PC-9 (cell line): ENCODE data around the gene NFIA. TPM values are rescaled to one million over a fixed set of nuclear protein-coding genes. Genes with fewer than 3 reads are reported as not detected.

Experiments
- BruUV-seq: library from RNA; stranded (reverse); fragments of 400-500 nt; replicated peaks from 2 replicates; lab custom pipeline; 2021; lab: Mats Ljungman, UMichigan
- CTCF ChIA-PET: fragments of 300-600 bp; sonication (Branson Sonifier 250); formaldehyde crosslinking; loops from one replicate; lab custom pipeline; 2022; ENCODE audit warnings: antibody characterized with exemption; lab: Charles Lee
- POLR2A ChIA-PET: fragments of 300-600 bp; sonication (Branson Sonifier 250); formaldehyde crosslinking; loops from one replicate; lab custom pipeline; 2022; ENCODE audit warnings: antibody characterized with exemption; ENCODE audit not compliant: unreplicated experiment; lab: Charles Lee
- DNase-seq, 2 experiments: peaks; one replicate each; pipeline versions ENCODE4 v3.0.0 to v3.0.0-alpha.2; 2015 to 2022; ENCODE audit warnings: mixed read lengths in 1 of 2
- H2AFZ ChIP-seq: fragments of 200-600 bp; sonication (generic); 2 replicates; pipeline ENCODE4 v1.8.1; 2017; ENCODE audit warnings: antibody characterized with exemption
- H3F3A ChIP-seq: fragments of 200-600 bp; sonication (generic); 2 replicates; pipeline ENCODE4 v1.8.1; 2017; ENCODE audit warnings: antibody characterized with exemption, mild to moderate bottlenecking, low read depth; ENCODE audit not compliant: insufficient read depth
- H3K27ac ChIP-seq: fragments of 200-600 bp; sonication (generic); 2 replicates; pipeline ENCODE4 v1.6.1; 2016; ENCODE audit warnings: mixed run types
- H3K27me3 ChIP-seq: fragments of 200-600 bp; sonication (generic); 2 replicates; pipeline ENCODE4 v1.6.1; 2016; ENCODE audit warnings: low read depth, mixed run types; ENCODE audit not compliant: insufficient read depth
- H3K36me3 ChIP-seq: fragments of 200-600 bp; sonication (generic); 2 replicates; pipeline ENCODE4 v1.6.1; 2016; ENCODE audit warnings: low read depth, mixed run types
- H3K4me1 ChIP-seq: fragments of 200-600 bp; sonication (generic); replicated peaks from 2 replicates; pipeline ENCODE4 v1.6.1; 2016; ENCODE audit warnings: mixed run types; ENCODE audit not compliant: insufficient read depth
- H3K4me2 ChIP-seq: fragments of 200-600 bp; sonication (generic); 2 replicates; pipeline ENCODE4 v1.6.1; 2017; ENCODE audit warnings: mixed run types
- H3K4me3 ChIP-seq: fragments of 200-600 bp; sonication (generic); 2 replicates; pipeline ENCODE4 v1.6.1; 2016; ENCODE audit warnings: mixed run types
- H3K79me2 ChIP-seq: fragments of 200-600 bp; sonication (generic); 2 replicates; pipeline ENCODE4 v1.6.1; 2017; ENCODE audit warnings: low read depth, mixed run types
- H3K9me2 ChIP-seq: fragments of 200-600 bp; sonication (generic); 2 replicates; pipeline ENCODE4 v1.8.1; 2017; ENCODE audit warnings: mild to moderate bottlenecking; ENCODE audit not compliant: insufficient read depth
- H3K9me3 ChIP-seq: fragments of 200-600 bp; sonication (generic); 2 replicates; pipeline ENCODE4 v1.8.1; 2016; ENCODE audit warnings: low read depth; ENCODE audit not compliant: insufficient read depth
- H4K20me1 ChIP-seq: fragments of 200-600 bp; sonication (generic); 2 replicates; pipeline ENCODE4 v1.8.1; 2017; ENCODE audit not compliant: insufficient read depth
- CTCF ChIP-seq: fragments of 200-600 bp; sonication (generic); conservative IDR thresholded peaks from 2 replicates; pipeline ENCODE4 v1.6.1; 2017; ENCODE audit warnings: mixed run types, antibody characterized with exemption, mild to moderate bottlenecking, moderate library complexity
- EZH2 ChIP-seq: fragments of 200-600 bp; sonication (generic); IDR thresholded peaks from 2 replicates; pipeline ENCODE4 v1.8.0; 2017; ENCODE audit warnings: antibody characterized with exemption, low read depth
- intact Hi-C: fragments of 100-400 bp; cut with micrococcal nuclease; formaldehyde crosslinking; loops from one replicate; pipeline ENCODE4 v1.10.0; 2022; ENCODE audit not compliant: unreplicated experiment
- total RNA-seq: library from RNA; stranded (reverse); gene quantifications from 2 replicates; pipeline ENCODE4 v1.2.3, GENCODE V29; 2021

Gene NFIA
- total RNA-seq, 1 experiment from 2014 or later: 26.7 TPM

- H3K79me2 ChIP-seq: no peaks in the 10 kb centered on the region
- H3K36me3 ChIP-seq: peaks cover 7% of the 10 kb centered on the region; the same call in 1 of the 2 replicates
- H3K27ac ChIP-seq: no peak overlapping the region
- no peak overlapping the region for H3K4me3 ChIP-seq
- no peak overlapping the region for H3K4me2 ChIP-seq
- TF ChIP-seq EZH2: no peak
- TF ChIP-seq CTCF: no peak
- no peaks in the 10 kb centered on the region for H3K9me2 ChIP-seq
- no peaks in the 10 kb centered on the region for H3K4me1 ChIP-seq
- POLR2A ChIA-PET: interaction anchor here (0.6 kb wide), 1 partner anchor 464 kb away, joined by 5 read pairs; no protein-coding TSS in a partner anchor
- H3K27me3 ChIP-seq: no peaks in the 10 kb centered on the region
- DNase-seq: no peak
- intact Hi-C loops: loop anchor here (5.0 kb wide), 1 partner anchor 346 kb away; no protein-coding TSS in a partner anchor
- H3K9me3 ChIP-seq: no peaks in the 10 kb centered on the region
- CTCF ChIA-PET: no interaction called here
- BruUV-seq: no TSS peak
- no peaks in the 10 kb centered on the region for H4K20me1 ChIP-seq
- H3F3A ChIP-seq: no peaks in the 10 kb centered on the region
- no peak overlapping the region for H2AFZ ChIP-seq
Observed at GRCh38 chr1:61406467-61406866, 324.1 kb downstream of the NFIA start.

- BruUV-seq: no TSS peak
- no peaks in the 10 kb centered on the region for H3K9me3 ChIP-seq
- no peaks in the 10 kb centered on the region for H3K27me3 ChIP-seq
- no peaks in the 10 kb centered on the region for H3K9me2 ChIP-seq
- no peaks in the 10 kb centered on the region for H3K79me2 ChIP-seq
- CTCF ChIA-PET: interaction anchor here (0.6 kb wide), 1 partner anchor 76 kb away, joined by 3 read pairs; no protein-coding TSS in a partner anchor
- TF ChIP-seq EZH2 (no peak), CTCF (no peak)
- H3F3A ChIP-seq: no peaks in the 10 kb centered on the region
- no peak for DNase-seq
- intact Hi-C loops: no loop called here
- no peak overlapping the region for H2AFZ ChIP-seq
- no peaks in the 10 kb centered on the region for H3K4me1 ChIP-seq
- no peak overlapping the region for H3K4me3 ChIP-seq
- no peak overlapping the region for H3K27ac ChIP-seq
- no peaks in the 10 kb centered on the region for H4K20me1 ChIP-seq
- POLR2A ChIA-PET: no interaction called here
- H3K4me2 ChIP-seq: no peak overlapping the region
- 0 out of 2 replicates have a peak, but pooled peaks cover 5% of the 10 kb centered on the region for H3K36me3 ChIP-seq
Observed at GRCh38 chr1:61412601-61413000, 330.2 kb downstream of the NFIA start.

DNA sequence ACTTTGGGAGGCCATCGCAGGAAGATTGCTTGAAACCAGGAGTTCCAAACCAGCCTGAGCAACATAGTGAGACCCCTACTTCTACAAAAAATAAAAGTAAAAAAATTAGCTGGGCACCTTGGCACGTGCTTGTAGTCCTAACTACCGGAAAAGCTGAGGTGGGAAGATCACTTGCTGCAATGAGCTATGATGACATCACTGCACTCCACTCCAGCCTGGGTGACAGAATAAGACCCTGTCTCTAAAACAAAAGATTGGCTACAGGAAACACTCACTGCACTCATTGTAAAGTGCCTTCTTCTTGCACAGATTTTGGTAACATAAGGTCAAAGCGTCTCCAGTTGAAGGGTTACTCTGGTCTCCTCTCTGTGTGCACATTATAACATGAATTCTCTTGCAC, 336.8 kb downstream of the NFIA start:
- DNase-seq: no peak
- ChIA-PET POLR2A (no interaction called here), CTCF (no interaction called here)
- Histone ChIP-seq H3K79me2 (no peaks in the 10 kb centered on the region), H3K36me3 (0 out of 2 replicates have a peak, but pooled peaks cover 8% of the 10 kb centered on the region), H4K20me1 (no peaks in the 10 kb centered on the region), H3K4me3 (no peak overlapping the region), H2AFZ (no peak overlapping the region), H3K4me1 (peaks cover 15% of the 10 kb centered on the region), H3K27ac (no peak overlapping the region), H3K9me3 (no peaks in the 10 kb centered on the region), H3F3A (peaks cover 4% of the 10 kb centered on the region; the same call in 1 of the 2 replicates), H3K27me3 (no peaks in the 10 kb centered on the region), H3K4me2 (no peak overlapping the region), H3K9me2 (no peaks in the 10 kb centered on the region)
- intact Hi-C loops: no loop called here
- BruUV-seq: no TSS peak
- no peak for TF ChIP-seq EZH2
- TF ChIP-seq CTCF: no peak
